Stimulated activated CD4-positive, alpha-beta T cell treated with anti-CD3 and anti-CD28 coated beads, Interleukin-1b, Interleukin-23, amount 100 ng/mL, for 1 hour (primary cell): ENCODE results near the gene FPR1.
"Not testable (repeated sequence)": the region's sequence is repeated elsewhere in the genome, so short reads cannot be mapped to it uniquely, and the experiment has no call there.

Experiments used
- DNase-seq, 2 donors: peaks; one replicate each; pipeline ENCODE4 v3.0.0-alpha.2; 2020; ENCODE audit warnings: low read depth in 2 of 2

FPR1 gene

DNA sequence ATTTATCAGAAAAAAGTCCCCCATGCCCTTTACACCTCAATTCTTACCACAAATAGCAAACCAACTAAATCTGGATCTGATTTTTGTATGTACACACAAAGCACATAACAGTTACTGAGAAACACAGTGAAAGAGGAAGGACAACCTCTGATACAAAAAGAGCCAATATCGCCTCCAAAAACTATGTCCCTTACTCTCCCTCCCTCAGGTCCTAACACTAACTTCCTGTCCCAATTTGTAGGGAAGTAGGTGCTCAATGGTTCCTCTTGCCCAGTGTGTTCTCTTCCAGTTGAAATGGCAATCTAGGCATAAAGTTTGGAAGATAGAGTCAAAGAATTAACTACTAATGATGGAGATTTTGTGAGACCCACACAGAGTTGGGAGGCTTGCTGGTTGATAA lies 27.5 kb upstream of the FPR1 start:
- no peak for DNase-seq

DNA sequence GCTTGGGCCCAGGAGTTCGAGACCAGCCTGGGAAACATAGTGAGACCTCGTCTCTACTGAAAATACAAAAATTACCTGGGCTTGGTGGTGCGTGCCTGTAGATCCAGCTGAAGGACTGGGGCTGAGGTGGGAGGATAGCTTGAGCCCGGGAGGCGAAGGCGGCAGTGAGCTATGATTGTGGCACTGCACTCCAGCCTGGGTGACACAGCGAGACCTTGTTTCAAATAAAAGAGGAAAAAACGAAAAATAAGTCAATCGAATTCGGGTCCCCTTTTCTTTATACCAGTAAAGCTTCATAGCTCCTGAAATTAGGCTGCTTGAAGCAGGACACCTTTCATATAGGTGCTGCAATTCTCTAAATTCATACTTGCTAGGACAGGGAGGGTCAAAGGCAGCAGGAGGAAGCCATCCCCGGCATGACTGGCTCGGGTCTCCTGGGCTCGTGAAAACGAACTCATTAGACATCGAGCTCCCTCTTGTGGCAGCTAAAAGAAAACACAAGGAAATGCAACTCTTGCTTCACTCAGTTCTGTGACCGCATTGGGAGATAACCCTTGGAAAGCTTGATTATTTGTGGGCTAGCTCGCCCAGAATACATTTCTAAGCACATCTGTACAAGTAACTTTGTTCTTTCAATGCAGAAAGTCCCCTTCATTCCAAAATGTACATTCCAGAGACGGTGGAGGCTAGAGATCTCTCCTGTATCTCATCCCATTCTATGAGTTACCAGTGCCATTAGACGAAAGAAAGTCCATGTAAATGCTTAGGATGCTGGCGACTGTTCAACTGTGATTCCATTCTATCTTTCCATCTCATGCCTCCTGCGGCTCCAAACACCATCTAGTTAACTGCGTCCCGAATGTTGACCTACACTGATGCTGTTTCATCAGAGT lies 26.1 kb upstream of the FPR1 start:
- DNase-seq, result no peak

DNA sequence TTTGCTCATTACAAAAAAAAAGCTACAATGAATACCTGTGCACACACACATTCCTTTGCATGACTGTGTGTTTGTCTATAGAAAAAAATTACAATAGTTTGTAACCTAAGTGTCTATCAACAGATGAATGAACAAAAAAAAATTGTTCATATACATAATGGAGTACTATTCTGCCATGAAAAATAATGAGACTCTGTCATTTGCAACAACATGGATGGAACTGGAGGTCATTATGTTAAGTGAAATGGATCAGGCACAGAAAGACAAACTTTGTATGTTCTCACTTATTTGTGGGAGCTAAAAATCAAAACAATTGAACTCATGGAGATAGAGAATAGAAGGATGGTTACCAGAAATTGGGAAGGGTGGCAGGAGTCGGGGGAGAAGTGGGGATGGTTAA lies 24.9 kb upstream of the FPR1 start:
- DNase-seq, result not testable (repeated sequence)

DNA sequence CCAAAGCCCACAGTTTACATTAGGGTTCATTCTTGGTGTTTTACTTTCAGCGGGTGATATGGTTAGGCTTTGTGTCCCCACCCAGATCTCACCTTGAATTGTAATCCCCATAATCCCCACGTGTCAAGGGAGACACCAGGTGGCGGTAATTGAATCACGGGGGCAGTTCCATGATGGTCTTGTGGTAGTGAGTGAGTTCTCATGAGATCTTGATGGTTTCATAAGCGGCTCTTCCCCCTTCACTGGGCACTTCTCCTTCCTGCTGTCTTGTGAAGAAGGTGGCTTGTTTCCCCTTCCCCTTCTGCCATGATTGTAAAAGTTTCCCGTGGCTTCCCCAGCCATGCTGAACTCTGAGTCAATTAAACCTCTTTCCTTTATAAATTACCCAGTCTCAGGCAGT lies 21.3 kb upstream of the FPR1 start:
- no peak for DNase-seq

DNA sequence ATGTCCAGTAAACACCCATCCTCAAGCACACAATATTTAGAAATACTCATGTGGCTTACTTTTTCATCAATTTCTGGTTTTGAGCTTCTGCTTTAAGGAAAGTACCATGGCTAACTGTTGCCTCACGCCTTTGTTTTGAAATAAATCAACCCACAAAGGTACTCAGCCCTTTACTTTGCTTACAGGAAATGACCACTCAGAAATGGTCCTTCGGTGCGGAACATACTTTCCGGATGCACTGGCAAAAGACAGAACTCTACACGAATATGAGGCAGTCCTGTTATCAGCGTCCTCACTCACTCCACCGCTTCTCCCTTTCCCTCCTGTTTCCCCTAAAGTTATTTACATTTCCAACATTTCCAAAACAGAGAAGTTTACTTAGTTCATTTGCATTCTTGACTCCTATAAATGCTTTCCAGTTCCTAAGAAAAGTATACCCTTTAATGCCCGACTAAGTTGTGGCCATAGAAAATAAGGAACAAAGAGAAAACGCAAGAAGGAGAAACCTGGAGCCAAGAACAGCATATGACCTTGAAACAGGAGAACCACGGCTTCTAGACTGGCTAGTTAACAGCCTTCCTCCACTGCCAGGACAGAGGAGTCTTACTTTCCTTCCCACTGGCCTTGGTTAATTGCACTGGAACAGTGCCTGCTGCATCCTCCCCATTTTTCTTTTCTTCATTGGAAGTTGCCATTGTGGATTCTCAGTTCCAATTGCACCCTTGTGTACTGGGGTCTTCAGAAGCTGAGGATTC lies 19.9 kb upstream of the FPR1 start:
- DNase-seq, result no peak

DNA sequence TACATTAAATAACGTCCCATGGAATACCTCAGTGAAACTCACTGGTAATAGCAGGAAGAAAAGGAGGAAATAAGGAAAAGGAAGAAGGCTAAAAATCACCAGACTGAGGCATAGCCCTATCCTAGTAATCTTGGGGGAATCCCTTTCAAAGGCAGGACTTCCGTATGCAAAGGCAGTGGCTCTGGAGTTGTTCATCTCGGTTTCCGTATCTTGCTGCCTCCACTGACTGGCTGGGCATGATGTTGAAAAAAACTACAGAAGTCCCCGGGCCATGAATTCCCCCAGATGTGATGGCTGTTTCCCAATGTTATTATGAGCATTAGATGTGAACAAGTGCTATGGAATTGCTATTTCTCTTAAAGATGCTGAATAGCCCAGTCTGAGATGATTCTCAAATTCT lies 14.8 kb upstream of the FPR1 start:
- DNase-seq, result no peak

DNA sequence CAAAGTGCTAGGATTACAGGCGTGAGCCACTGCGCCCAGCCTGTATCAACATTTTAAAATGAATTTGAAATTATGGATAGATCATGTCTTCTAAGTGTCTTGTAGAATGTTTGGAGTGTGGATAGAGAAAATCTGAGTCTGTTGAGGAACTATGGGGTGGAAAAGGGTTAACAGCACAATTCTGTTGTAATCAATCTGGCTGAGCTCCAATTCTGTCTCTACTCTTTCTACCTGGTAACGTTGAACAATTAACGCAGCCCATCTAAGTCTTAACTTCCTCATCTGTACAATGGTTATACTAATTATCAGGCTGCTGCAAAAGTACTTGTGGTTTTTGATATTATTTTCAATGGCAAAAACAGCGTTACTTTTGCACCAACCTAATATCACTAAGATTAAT lies 13.4 kb upstream of the FPR1 start:
- no peak for DNase-seq

DNA sequence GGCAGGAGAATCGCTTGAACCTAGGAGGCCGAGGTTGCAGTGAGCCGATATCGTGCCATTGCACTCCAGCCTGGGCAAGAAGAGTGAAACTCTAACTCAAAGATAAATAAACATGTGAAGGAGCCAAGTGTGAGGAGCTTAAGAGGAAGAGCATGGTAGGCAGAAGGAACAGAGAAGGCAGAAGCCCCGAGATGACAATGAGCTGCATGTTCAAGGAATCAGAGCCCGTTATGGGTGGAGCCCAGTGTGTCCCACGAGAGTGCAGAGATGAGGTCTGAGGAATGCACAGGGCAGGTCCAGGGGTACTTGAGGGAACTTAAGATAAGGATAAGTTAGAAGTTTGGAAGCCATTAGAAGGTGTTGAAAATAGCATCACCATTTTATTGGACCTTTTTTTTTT lies 10.0 kb upstream of the FPR1 start:
- DNase-seq, result no peak

DNA sequence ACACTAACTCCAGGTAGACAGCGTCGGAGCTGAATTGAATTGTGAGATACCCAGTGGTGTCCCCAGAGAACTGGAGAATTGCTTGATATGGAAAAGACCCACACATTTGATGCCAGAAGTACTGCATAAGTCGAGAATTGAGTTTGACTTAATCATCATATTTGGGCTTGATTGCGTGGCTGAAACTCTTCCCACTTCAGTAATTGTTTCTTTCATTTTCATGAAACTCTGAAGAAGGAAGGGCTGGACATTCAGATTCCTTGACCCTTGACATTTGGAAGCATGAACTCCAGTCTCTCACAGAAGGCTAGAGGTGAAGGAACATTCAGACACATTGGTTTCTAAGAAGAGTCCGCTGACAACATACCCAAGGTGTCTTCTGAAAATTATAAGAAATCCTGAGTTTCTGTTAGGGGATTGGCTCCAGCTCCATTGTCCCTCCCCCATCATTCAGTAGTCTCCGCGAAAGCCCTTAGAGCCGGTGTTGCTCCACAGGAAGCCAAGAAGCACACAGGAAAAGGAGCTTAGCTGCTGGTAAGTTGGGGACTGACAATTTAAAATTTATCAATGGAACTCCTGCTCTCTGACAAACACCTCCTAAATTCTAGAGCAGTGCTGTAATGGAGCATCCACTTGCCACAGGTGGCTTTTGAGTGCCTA lies 9.1 kb upstream of the FPR1 start, which contains the start of gene FPR2:
Gene FPR2 (plus strand): TSS at position 484 of the 660 bp plus-strand sequence. CDS start 7,479 bp downstream, outside the sequence.
- no peak for DNase-seq

DNA sequence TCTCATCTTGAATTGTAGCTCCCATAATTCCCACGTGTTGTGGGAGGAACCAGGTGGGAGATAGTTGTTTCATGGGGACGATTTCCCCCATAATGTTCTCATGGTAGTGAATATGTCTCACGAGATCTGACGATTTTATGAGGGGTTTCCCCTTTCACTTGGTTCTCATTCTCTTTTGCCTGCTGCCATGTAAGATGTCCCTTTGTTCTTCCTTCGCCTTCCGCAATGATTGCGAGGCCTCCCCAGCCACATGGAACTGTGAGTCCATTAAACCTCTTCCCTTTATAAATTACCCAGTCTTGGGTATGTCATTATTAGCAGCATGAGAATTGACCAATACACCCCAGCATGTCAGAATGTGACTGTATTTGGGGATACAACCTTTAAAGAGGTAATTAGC lies 3.9 kb upstream of the FPR1 start:
- DNase-seq, result no peak

DNA sequence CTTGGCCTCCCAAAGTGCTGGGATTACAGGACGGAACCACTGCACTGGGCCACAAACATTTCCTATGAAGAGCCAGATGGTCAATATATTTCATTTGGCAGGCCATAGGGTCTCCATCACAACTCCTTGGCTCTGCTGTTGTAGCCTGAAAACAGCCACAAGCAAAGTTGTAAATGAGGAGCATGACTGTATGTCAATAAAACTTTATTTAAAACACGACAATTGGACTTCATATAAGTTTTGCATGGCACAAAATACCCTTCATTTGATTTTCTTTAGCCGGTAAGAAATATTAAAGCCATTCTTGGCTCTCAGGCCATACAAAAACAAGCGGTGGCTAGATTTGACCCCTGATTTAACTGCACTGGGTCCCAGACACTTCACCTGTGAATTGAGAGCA lies 3.1 kb upstream of the FPR1 start:
- no peak for DNase-seq

DNA sequence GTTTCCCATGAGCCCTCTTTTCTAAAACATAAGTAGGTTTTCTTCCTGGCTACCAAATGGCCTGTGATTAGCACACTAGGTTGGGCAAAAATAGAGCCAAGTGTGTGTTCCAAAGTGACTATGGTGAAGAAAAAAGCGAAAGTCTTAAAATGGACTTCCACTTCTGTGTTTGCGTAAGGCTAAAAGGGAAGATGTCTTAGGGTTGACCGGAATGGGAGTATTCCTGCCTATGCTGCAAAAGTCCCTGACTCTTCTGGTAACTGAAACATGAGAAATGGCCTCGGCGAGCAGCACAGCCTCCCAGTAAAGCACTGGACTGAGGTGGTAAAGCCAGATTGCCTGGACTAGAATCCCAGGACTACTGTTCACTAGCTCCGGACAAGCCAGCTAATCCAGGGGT lies 2.4 kb upstream of the FPR1 start:
- DNase-seq, result no peak

DNA sequence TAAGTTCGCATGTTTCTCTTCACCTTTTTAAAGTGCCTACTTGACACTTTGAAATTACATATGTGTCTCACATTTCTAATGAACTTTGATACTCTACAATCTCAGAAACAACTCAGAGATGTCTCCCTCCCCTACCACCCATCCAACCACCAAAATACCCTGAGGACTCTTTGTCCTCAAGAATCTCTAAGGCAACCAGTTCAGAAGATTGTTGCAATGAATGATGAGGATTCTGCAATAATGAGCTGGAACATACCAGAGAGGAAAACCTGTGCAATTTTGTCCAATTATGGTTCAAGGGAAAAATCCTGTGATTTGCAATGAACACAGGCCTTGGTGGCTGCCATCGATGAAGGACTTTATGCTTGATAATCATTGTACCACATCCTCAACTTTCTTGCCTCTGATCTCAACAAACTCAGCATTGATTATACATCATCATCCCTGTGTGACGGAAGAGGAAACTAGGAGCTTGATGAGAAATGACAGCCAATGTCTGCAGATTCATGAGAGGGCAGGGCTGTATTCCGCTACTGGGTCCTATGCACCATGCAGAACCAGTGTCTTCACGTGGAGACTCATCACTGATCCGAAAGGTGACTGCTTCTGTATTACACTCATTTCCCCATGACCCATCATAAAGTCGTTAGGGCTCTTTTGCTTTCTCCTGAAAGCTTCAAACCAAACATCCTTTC lies 1.1 kb downstream of the FPR1 start:
- no peak for DNase-seq

DNA sequence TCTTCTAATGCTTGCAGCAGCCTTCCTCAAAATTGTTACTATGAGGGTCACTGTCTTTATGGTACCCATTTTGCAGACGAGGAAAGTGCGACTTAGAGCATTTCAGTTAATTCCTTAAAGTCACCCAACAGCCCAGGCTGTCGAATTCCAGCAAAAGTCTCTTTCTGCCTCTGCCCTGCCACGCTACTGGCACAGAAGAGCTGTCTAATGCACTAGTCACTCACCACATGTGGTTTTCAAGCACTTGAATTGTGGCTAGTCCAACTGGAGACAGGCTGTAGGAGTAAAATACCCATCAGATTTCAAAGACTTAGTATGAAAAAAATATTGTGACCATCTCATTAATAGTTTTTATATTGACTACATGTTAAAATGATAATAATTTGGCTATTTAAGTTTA lies 1.7 kb downstream of the FPR1 start:
- DNase-seq, result no peak

DNA sequence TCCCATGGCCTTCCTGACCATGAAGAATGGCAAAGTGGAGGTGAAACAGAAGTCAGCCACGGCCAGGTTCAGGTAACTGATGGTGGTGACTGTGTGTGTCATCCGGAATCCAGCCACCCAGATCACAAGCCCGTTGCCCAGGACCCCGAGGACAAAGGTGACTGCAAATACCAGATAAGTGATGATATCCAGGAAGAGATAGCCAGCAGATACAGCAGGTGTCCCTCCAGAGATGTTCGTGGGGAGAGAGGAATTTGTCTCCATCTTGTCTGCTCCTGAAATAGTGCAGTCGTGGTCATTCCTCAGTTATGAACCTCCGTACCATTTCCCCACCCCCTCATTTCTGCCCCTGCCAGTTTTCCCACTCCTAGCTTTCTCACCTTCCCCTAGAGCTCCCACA lies 4.9 kb downstream of the FPR1 start:
- DNase-seq, result no peak

DNA sequence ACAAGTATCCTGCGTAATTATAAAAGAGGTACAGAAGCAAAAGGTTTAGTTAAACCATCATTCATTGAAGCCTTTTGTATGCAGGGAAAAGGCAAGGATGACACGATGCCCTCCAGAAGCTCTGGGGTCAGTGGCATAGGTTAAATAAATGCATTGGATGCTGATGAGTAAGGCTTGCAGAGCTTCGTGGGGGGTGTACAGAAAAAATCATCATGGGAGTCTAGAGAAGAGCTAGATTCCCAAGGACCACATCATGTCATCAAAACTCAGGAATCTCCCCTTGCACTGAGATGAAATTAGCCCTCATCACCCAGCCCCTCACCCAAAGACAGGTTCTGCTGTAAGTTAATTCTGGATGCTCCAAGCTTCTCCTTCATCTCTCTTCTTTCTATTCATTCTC lies 8.3 kb downstream of the FPR1 start:
- no peak for DNase-seq

DNA sequence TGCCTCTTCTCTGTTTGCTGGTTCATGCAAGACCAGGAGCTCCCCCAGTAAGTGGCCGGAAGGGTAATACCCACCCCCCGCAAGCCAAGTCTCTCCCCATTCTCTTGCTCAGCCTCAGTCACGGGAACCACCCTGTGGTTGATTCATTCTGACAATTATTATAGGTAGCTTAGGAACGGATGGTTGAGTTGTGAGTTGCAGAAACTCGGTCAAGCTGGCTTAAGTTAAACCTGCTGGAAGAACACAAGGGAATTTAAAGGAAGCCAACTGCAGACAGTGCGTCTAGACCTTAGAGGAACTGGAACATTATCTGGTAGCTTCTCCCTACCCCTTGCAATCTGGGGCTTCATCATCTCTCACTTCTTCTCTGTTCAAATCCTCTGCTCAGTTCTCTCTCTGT lies 8.9 kb downstream of the FPR1 start:
- DNase-seq, result no peak

DNA sequence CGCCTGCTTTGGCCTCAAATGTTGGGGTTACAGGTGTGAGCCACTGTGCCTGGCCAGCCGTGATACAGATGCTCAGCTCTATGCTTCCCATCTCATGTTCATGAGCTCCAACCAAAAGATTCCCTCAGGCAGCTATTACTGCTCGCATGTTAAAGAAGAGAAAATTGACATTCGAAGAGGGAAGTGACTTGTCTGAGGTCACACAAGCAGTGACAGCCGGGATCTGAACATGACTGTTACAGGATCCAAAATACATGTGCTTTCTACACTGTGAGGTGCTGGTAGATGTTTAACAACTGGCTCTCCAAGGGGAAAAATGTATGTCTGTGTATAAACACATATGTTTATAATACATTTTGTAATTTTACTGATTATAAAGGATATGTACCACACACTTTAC lies 11.3 kb downstream of the FPR1 start:
- no peak for DNase-seq

DNA sequence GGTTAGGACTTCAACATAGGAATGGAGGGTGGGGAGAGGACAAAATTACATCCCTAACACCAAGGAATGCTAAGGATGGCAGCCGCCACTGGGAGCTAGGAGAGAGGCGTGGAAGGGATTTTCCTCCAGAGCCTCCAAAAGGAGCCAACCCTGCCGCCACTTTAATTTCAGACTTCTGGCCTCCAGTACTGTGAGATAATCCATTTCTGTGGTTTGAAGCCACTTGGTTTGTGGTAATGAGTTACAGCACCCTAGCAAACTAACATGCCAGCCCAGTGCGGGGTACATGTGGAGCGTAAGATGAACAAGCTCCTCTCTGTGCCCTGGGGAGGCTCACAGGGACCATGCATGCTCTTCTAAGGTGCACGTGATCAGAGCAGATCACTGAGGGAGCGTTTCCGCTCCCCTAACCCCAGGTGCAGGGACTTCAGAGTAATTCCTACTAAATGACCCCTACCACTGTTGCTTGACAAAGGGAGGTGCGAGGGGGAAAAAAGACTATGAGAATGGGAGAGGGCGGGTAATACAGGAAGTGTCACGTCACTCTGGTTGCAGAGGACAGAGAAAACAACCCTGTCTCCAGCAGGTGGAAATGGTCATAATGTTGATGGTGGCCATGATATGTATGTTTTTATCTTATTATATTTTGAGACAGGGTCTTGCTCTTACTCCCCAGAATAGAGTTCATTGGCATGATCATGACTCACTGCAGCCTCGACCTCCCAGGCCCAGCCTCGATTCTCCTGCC lies 12.0 kb downstream of the FPR1 start:
- no peak for DNase-seq

DNA sequence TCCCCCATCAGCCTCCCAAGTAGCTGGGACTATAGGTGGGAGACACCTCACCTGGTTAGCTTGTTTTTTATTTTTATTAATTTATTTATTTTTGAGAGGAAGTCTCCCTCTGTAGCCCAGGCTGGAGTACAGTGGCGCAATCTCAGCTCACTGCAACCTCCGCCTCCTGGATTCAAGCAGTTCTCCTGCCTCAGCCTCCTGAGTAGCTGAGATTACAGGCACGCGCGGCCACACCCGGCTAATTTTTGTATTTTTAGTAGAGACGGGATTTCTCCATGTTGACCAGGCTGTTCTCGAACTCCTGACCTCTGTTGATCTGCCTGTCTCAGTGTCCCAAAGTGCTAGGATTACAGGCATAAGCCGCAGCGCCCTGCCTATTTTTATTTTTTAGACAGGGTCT lies 13.2 kb downstream of the FPR1 start:
- DNase-seq, result not testable (repeated sequence)

DNA sequence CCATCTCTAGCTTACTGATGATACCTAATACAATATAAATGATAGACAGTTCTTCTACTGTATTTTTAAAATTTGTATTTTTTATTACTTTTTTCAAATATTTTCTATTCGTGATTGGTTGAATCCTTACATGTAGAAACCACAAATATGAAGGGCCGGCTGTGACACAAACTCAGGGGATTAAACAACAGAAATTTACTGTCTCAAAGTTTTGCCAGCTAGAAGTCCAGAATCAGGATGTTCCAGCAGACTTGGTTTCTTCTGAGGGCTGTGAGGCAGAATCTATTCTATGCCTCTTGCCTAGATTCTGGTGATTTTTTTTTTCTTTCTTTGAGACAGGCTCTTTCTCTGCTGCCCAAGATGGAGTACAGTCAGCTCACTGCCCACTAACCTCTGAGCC lies 13.8 kb downstream of the FPR1 start:
- no peak for DNase-seq
